ENCODE measurements around the gene RELB. TPM values are rescaled to one million over a fixed set of nuclear protein-coding genes. Genes with fewer than 3 reads are reported as not detected.

The RELB gene
- total and polyA plus RNA-seq, 2 donors from 2014 or later: 10.3 to 30.6 TPM

DNA sequence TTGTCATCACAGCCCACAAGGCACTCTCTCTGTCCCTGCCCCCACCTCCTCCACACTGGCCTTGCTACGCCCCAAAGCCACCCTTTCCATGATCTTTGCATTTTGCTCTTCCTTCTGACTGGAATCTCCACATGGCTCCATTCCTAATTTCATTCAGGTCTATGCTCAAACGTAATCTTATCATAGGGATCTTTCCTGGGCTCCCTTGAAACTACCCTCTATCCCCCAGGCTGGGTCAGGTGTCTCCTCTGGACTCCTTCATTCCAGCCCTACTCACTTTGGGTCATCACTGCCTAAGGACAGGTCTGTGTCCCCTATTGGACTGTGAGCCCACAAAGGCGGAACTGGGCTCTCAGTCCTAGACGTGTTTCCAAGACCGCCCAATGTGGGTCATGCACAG, 80.9 kb downstream of the RELB start:
- H3K9ac ChIP-seq (ENCODE audit: low read length in 3 of 3): no peak overlapping the region
- TF ChIP-seq, protein P1, sequence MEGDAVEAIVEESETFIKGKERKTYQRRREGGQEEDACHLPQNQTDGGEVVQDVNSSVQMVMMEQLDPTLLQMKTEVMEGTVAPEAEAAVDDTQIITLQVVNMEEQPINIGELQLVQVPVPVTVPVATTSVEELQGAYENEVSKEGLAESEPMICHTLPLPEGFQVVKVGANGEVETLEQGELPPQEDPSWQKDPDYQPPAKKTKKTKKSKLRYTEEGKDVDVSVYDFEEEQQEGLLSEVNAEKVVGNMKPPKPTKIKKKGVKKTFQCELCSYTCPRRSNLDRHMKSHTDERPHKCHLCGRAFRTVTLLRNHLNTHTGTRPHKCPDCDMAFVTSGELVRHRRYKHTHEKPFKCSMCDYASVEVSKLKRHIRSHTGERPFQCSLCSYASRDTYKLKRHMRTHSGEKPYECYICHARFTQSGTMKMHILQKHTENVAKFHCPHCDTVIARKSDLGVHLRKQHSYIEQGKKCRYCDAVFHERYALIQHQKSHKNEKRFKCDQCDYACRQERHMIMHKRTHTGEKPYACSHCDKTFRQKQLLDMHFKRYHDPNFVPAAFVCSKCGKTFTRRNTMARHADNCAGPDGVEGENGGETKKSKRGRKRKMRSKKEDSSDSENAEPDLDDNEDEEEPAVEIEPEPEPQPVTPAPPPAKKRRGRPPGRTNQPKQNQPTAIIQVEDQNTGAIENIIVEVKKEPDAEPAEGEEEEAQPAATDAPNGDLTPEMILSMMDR (IDR thresholded peaks at IDR 0.05; ENCODE audit: borderline replicate concordance, extremely low read depth, insufficient read depth): no peak
- DNase-seq: no peak
- H3K9me3 ChIP-seq (ENCODE audit: control insufficient read depth in 2 of 3, insufficient read depth in 1 of 3, low read length in 3 of 3): no peaks in the 10 kb centered on the region
- H3K27ac ChIP-seq (ENCODE audit: low read depth in 2 of 2, low read length in 2 of 2): no peak overlapping the region
- peaks cover 0 to 4% (median 0%) of the 10 kb centered on the region in 3 donors for H3K36me3 ChIP-seq (ENCODE audit: control insufficient read depth in 2 of 3, insufficient read depth in 3 of 3, low read length in 3 of 3)
- no peak for FAIRE-seq
- H3K4me1 ChIP-seq (ENCODE audit: control insufficient read depth in 2 of 3, insufficient read depth in 2 of 3, low read depth in 1 of 3, low read length in 3 of 3): peaks cover 0 to 14% (median 7%) of the 10 kb centered on the region in 3 donors
- H3K4me3 ChIP-seq (ENCODE audit: low read length in 3 of 3): no peak overlapping the region
- intact Hi-C loops (cut with DNase I): no loop called here
- H3K27me3 ChIP-seq (ENCODE audit: control insufficient read depth, insufficient read depth, low read length): no peaks in the 10 kb centered on the region

DNA sequence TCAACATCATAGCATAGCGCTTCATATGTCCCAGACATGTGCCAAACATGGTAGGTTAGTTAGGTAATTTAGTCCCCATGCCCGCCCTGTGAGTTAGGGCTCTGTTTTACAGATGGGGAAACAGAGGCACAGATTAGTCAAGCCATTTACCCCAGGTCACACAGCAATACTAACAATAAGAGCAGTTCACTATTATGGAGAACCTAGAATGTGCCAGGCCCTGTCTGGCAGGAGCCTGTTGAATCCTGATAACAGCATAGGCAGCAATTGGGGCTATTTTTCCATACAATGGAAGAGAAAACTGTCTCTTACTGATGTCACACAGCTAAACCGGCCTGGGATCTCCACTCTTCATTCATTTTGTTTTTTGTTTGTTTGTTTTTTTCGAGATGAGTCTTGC, 85.2 kb downstream of the RELB start:
- Histone ChIP-seq H3K4me1 (ENCODE audit: control insufficient read depth in 2 of 3, insufficient read depth in 2 of 3, low read depth in 1 of 3, low read length in 3 of 3) (peaks cover 0 to 8% (median 7%) of the 10 kb centered on the region in 3 donors), H3K27ac (ENCODE audit: low read depth in 2 of 2, low read length in 2 of 2) (no peak overlapping the region), H3K9ac (ENCODE audit: low read length in 3 of 3) (no peak overlapping the region), H3K36me3 (ENCODE audit: control insufficient read depth in 2 of 3, insufficient read depth in 3 of 3, low read length in 3 of 3) (peaks cover 0 to 7% (median 4%) of the 10 kb centered on the region in 3 donors), H3K4me3 (ENCODE audit: low read length in 3 of 3) (no peak overlapping the region), H3K9me3 (ENCODE audit: control insufficient read depth in 2 of 3, insufficient read depth in 1 of 3, low read length in 3 of 3) (no peaks in the 10 kb centered on the region), H3K27me3 (ENCODE audit: control insufficient read depth, insufficient read depth, low read length) (no peaks in the 10 kb centered on the region)
- no peak for DNase-seq
- TF ChIP-seq, protein P1 (IDR thresholded peaks at IDR 0.05; ENCODE audit: borderline replicate concordance, extremely low read depth, insufficient read depth): no peak
- intact Hi-C loops (cut with DNase I): no loop called here
- FAIRE-seq: no peak

DNA sequence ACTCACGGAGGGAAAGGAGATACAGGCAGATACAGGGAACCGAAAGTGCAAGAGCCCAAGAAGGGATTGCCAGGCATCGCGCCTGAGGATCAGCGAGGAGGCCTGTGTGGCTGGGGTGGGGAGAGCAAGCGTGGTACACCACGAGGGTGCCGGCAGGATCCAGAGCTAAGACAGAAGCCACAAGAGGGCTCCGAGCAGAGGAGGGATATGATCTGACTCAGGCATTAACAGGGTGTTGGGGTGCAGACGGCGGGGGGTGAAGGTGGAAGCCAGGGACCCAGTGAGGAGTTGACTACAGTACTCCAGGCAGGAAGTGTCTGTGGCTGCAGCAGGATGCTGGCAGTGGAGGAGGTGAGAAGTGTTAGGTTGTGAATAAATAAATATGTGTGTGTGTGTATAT, 86.3 kb downstream of the RELB start:
- TF ChIP-seq, protein P1 (IDR thresholded peaks at IDR 0.05; ENCODE audit: borderline replicate concordance, extremely low read depth, insufficient read depth): no peak
- FAIRE-seq (no peak), DNase-seq (no peak)
- Histone ChIP-seq H3K27me3 (ENCODE audit: control insufficient read depth, insufficient read depth, low read length) (no peaks in the 10 kb centered on the region), H3K4me1 (ENCODE audit: control insufficient read depth in 2 of 3, insufficient read depth in 2 of 3, low read depth in 1 of 3, low read length in 3 of 3) (peaks cover 0 to 8% (median 7%) of the 10 kb centered on the region in 3 donors), H3K9me3 (ENCODE audit: control insufficient read depth in 2 of 3, insufficient read depth in 1 of 3, low read length in 3 of 3) (no peaks in the 10 kb centered on the region), H3K4me3 (ENCODE audit: low read length in 3 of 3) (no peak overlapping the region), H3K9ac (ENCODE audit: low read length in 3 of 3) (no peak overlapping the region), H3K27ac (ENCODE audit: low read depth in 2 of 2, low read length in 2 of 2) (no peak overlapping the region), H3K36me3 (ENCODE audit: control insufficient read depth in 2 of 3, insufficient read depth in 3 of 3, low read length in 3 of 3) (peaks cover 0 to 7% (median 4%) of the 10 kb centered on the region in 3 donors)
- intact Hi-C loops (cut with DNase I): no loop called here

Other genes with a start within 250 kb of the RELB start
- 11.5 TPM for gene CBLC, start 223.6 kb upstream of the RELB start, total RNA-seq
- gene CBLC, start 223.6 kb upstream of the RELB start, polyA plus RNA-seq (ENCODE audit: insufficient read depth, low read depth, low replicate concordance): 8.2 TPM
- gene BCAM, start 192.4 kb upstream of the RELB start, total RNA-seq: 748 TPM
- 671 TPM for gene BCAM, start 192.4 kb upstream of the RELB start, polyA plus RNA-seq (ENCODE audit: insufficient read depth, low read depth, low replicate concordance)
- gene NECTIN2, start 155.2 kb upstream of the RELB start, total RNA-seq: 110 TPM
- gene NECTIN2, start 155.2 kb upstream of the RELB start, polyA plus RNA-seq (ENCODE audit: insufficient read depth, low read depth, low replicate concordance): 111 TPM
- gene TOMM40, start 110.2 kb upstream of the RELB start, total RNA-seq: 45.4 TPM
- gene TOMM40, start 110.2 kb upstream of the RELB start, polyA plus RNA-seq (ENCODE audit: insufficient read depth, low read depth, low replicate concordance): 51.5 TPM
- 122 TPM for gene APOE, start 95.7 kb upstream of the RELB start, total RNA-seq
- 2,837 TPM for gene APOE, start 95.7 kb upstream of the RELB start, polyA plus RNA-seq (ENCODE audit: insufficient read depth, low read depth, low replicate concordance)
- 11.8 TPM for gene APOC1, start 86.9 kb upstream of the RELB start, total RNA-seq
- 16.7 TPM for gene APOC1, start 86.9 kb upstream of the RELB start, polyA plus RNA-seq (ENCODE audit: insufficient read depth, low read depth, low replicate concordance)
- gene APOC4, start 59.2 kb upstream of the RELB start, total RNA-seq: not detected
- not detected for gene APOC4, start 59.2 kb upstream of the RELB start, polyA plus RNA-seq (ENCODE audit: insufficient read depth, low read depth, low replicate concordance)
- 1.6 TPM for gene APOC2, start 55.4 kb upstream of the RELB start, total RNA-seq
- gene APOC2, start 55.4 kb upstream of the RELB start, polyA plus RNA-seq (ENCODE audit: insufficient read depth, low read depth, low replicate concordance): 25.0 TPM
- gene CLPTM1, start 46.1 kb upstream of the RELB start, total RNA-seq: 107 TPM
- gene CLPTM1, start 46.1 kb upstream of the RELB start, polyA plus RNA-seq (ENCODE audit: insufficient read depth, low read depth, low replicate concordance): 142 TPM
- gene CLASRP, start 37.6 kb downstream of the RELB start, total RNA-seq: 83.6 TPM
- 38.0 TPM for gene CLASRP, start 37.6 kb downstream of the RELB start, polyA plus RNA-seq (ENCODE audit: insufficient read depth, low read depth, low replicate concordance)
- 2.1 TPM for gene ZNF296, start 75.0 kb downstream of the RELB start, total RNA-seq
- 1.2 TPM for gene ZNF296, start 75.0 kb downstream of the RELB start, polyA plus RNA-seq (ENCODE audit: insufficient read depth, low read depth, low replicate concordance)
- 17.2 TPM for gene GEMIN7, start 77.8 kb downstream of the RELB start, total RNA-seq
- gene GEMIN7, start 77.8 kb downstream of the RELB start, polyA plus RNA-seq (ENCODE audit: insufficient read depth, low read depth, low replicate concordance): 32.2 TPM
- 33.0 TPM for gene PPP1R37, start 91.7 kb downstream of the RELB start, total RNA-seq
- gene PPP1R37, start 91.7 kb downstream of the RELB start, polyA plus RNA-seq (ENCODE audit: insufficient read depth, low read depth, low replicate concordance): 21.6 TPM
- 0.09 TPM for gene NKPD1, start 159.5 kb downstream of the RELB start, total RNA-seq
- not detected for gene NKPD1, start 159.5 kb downstream of the RELB start, polyA plus RNA-seq (ENCODE audit: insufficient read depth, low read depth, low replicate concordance)
- gene TRAPPC6A, start 176.8 kb downstream of the RELB start, total RNA-seq: 37.2 TPM
- 123 TPM for gene TRAPPC6A, start 176.8 kb downstream of the RELB start, polyA plus RNA-seq (ENCODE audit: insufficient read depth, low read depth, low replicate concordance)
- 13.2 TPM for gene BLOC1S3, start 177.3 kb downstream of the RELB start, total RNA-seq
- 5.2 TPM for gene BLOC1S3, start 177.3 kb downstream of the RELB start, polyA plus RNA-seq (ENCODE audit: insufficient read depth, low read depth, low replicate concordance)
- 19.0 TPM for gene EXOC3L2, start 243.9 kb downstream of the RELB start, total RNA-seq
- 15.4 TPM for gene EXOC3L2, start 243.9 kb downstream of the RELB start, polyA plus RNA-seq (ENCODE audit: insufficient read depth, low read depth, low replicate concordance)
- 29.7 TPM for gene MARK4, start 249.8 kb downstream of the RELB start, total RNA-seq
- 13.6 TPM for gene MARK4, start 249.8 kb downstream of the RELB start, polyA plus RNA-seq (ENCODE audit: insufficient read depth, low read depth, low replicate concordance)

All from kidney (tissue), 14 donors.